Activated naive CD8-positive, alpha-beta T cell treated with anti-CD3 and anti-CD28 coated beads, Interleukin-2, amount 10 ng/mL, durations not matched to agents 7 days and 5 days (primary cell): ENCODE data around the gene FOXJ2. TPM values are rescaled to one million over a fixed set of nuclear protein-coding genes. Genes with fewer than 3 reads are reported as not detected.
"Not testable (repeated sequence)": the region's sequence is repeated elsewhere in the genome, so short reads cannot be mapped to it uniquely, and the experiment has no call there.

ENCODE experiments used
- ATAC-seq: fragments of 150-1000 bp; cut with Tn5 transposase; one replicate; pipeline ENCODE4 v1.10.0; 2021; ENCODE audit warnings: low read depth, moderate library complexity
- POLR2A ChIA-PET: fragments of 350-600 bp; sonication (Branson Sonifier 250); formaldehyde crosslinking; loops from one replicate; lab custom pipeline; 2021; ENCODE audit warnings: antibody characterized with exemption; lab: Charles Lee
- DNase-seq: peaks from one replicate; pipeline ENCODE4 v3.0.0; 2021
- H3K27ac Mint-ChIP-seq: one replicate; pipeline ENCODE4 v1.8.0; 2022; ENCODE audit warnings: mild to moderate bottlenecking, mixed read lengths
- H3K27me3 Mint-ChIP-seq: one replicate; pipeline ENCODE4 v1.8.0; 2022; ENCODE audit warnings: mild to moderate bottlenecking, moderate library complexity, mixed read lengths
- H3K36me3 Mint-ChIP-seq: one replicate; pipeline ENCODE4 v1.8.0; 2021; ENCODE audit warnings: mild to moderate bottlenecking, mixed read lengths
- H3K4me1 Mint-ChIP-seq: one replicate; pipeline ENCODE4 v1.8.0; 2021; ENCODE audit warnings: mixed read lengths
- H3K4me3 Mint-ChIP-seq: one replicate; pipeline ENCODE4 v1.8.0; 2022; ENCODE audit warnings: mild to moderate bottlenecking, moderate library complexity, mixed read lengths
- H3K9me3 Mint-ChIP-seq: one replicate; pipeline ENCODE4 v1.8.0; 2021; ENCODE audit warnings: mixed read lengths
- total RNA-seq, 2 experiments: library from RNA; stranded (reverse); gene quantifications; one replicate each; pipeline ENCODE4 v1.2.3, GENCODE V29; 2021

Gene FOXJ2
- total RNA-seq, 2 experiments from 2014 or later, result 26.4 to 26.9 TPM

DNA sequence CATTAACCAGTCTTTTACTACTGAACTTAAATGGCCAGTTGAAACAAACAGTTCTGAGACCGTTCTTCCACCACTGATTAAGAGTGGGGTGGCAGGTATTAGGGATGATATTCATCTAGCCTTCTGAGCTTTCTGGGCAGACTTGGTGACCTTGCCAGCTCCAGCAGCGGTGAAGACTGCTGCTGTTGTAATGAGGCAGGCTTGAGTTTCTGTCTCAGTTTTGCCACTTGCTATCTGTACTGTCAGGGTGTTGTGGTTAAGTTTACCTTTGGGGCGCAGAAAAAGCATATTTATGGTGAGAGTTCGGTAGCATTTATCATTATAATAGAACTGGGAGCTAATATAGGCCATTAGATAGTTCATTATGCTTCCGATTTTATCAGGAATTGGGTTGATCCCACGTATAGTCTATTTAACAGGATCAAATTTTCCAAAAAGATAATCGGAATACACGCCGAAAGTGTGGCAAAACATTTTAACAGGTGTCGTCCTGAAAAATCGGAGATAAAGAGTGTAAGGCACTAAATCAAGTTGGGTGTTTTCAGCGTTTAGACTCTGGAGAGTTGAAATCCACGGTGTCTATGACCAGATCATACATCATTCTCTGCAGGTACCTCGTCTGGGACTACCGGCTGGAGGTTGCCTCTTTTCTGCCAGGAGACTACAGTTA, 48.9 kb downstream of the FOXJ2 start:
- ATAC-seq, result no peak
- no peaks in the 10 kb centered on the region for H3K9me3 Mint-ChIP-seq
- peak overlapping the region; percentile 100 for H3K27ac Mint-ChIP-seq
- peak overlapping the region; percentile 96 for H3K4me3 Mint-ChIP-seq
- DNase-seq, result no peak
- POLR2A ChIA-PET, result interaction anchor here (0.8 kb wide), 1 partner anchor 15 kb away, joined by 6 read pairs; the partner anchor contains the start of gene C3AR1
- peaks cover 17% of the 10 kb centered on the region for H3K36me3 Mint-ChIP-seq
- no peaks in the 10 kb centered on the region for H3K27me3 Mint-ChIP-seq
- H3K4me1 Mint-ChIP-seq, result peaks cover 45% of the 10 kb centered on the region

GRCh38 chr12:8082808-8083100, 50.2 kb downstream of the FOXJ2 start:
- ATAC-seq (no peak), DNase-seq (no peak)
- Mint-ChIP-seq H3K36me3 (peaks cover 19% of the 10 kb centered on the region), H3K9me3 (no peaks in the 10 kb centered on the region), H3K27me3 (no peaks in the 10 kb centered on the region), H3K27ac (peak overlapping the region; percentile 100), H3K4me1 (peaks cover 48% of the 10 kb centered on the region), H3K4me3 (peak overlapping the region; percentile 96)
- POLR2A ChIA-PET, result interaction anchor here (0.6 to 1.4 kb wide), 6 partner anchors 11 to 113 kb away, joined by 3 to 4 read pairs (median 3); no protein-coding TSS in a partner anchor

DNA sequence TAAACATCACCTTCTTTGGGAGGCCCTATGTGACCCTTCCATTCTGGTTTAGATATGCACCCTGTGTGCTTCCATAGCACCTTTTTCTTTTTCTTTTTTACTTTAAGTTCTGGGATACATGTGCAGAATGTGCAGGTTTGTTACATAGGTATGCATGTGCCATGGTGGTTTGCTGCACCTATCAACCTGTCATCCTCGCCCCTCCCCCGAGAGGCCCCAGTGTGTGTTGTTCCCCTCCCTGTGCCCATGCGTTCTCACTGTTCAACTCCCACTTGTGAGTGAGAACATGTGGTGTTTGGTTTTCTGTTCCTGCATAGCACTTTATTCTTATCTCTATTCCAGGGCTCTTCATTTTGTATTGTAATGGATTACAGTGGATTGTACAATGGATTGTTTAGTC, 51.8 kb downstream of the FOXJ2 start:
- DNase-seq, POLR2A ChIA-PET, H3K9me3 Mint-ChIP-seq, ATAC-seq, H3K27me3 Mint-ChIP-seq: not testable (repeated sequence)
- H3K27ac Mint-ChIP-seq, result peak overlapping the region; percentile 100
- peaks cover 51% of the 10 kb centered on the region for H3K4me1 Mint-ChIP-seq
- H3K4me3 Mint-ChIP-seq, result peak overlapping the region; percentile 96
- peaks cover 19% of the 10 kb centered on the region for H3K36me3 Mint-ChIP-seq

GRCh38 chr12:8087666-8088065, 55.1 kb downstream of the FOXJ2 start:
- Mint-ChIP-seq H3K4me1 (peaks cover 40% of the 10 kb centered on the region), H3K27ac (peak overlapping the region; percentile 93), H3K4me3 (peak overlapping the region; percentile 81), H3K27me3 (no peaks in the 10 kb centered on the region), H3K9me3 (no peaks in the 10 kb centered on the region), H3K36me3 (peaks cover 25% of the 10 kb centered on the region)
- ATAC-seq (no peak), DNase-seq (no peak)
- POLR2A ChIA-PET, result interaction anchor here (1.2 to 1.9 kb wide), 4 partner anchors 10 to 152 kb away, joined by 3 to 8 read pairs (median 6); partner anchors contain the start of genes C3AR1 and SLC2A3

- peak overlapping the region; percentile 81 for H3K4me3 Mint-ChIP-seq
- ATAC-seq (peak; percentile 91), DNase-seq (peak; percentile 43)
- peaks cover 32% of the 10 kb centered on the region for H3K36me3 Mint-ChIP-seq
- H3K4me1 Mint-ChIP-seq, result peaks cover 37% of the 10 kb centered on the region
- H3K27me3 Mint-ChIP-seq, result no peaks in the 10 kb centered on the region
- H3K27ac Mint-ChIP-seq, result peak overlapping the region; percentile 93
- no peaks in the 10 kb centered on the region for H3K9me3 Mint-ChIP-seq
- POLR2A ChIA-PET, result interaction anchor here (1.0 to 1.9 kb wide), 4 partner anchors 11 to 153 kb away, joined by 3 to 8 read pairs (median 6); partner anchors contain the start of genes C3AR1 and SLC2A3
These were observed 56.1 kb downstream of the FOXJ2 start for GRCh38 chr12:8088574-8088973.

DNA sequence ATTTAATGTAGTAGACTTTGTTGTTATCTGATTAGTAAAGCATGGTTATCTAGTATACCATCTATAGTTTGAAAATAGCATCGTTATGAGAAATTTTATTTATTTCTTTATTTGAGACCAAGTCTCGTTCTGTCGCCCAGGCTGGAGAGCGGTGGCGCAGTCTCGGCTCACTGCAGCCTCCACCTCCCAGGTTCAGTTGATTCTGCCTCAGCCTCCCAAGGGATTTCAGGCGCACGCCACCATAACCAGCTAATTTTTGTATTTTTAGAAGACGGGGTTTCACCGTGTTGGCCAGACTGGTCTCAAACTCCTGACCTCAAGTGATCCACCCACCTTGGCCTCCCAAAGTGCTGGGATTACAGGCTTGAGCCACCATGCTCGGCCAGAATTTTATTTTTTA, 56.8 kb downstream of the FOXJ2 start:
- H3K4me3 Mint-ChIP-seq, result peak overlapping the region; percentile 81
- H3K4me1 Mint-ChIP-seq, result peaks cover 31% of the 10 kb centered on the region
- POLR2A ChIA-PET, result interaction anchor here (1.3 to 1.6 kb wide), 2 partner anchors 11 to 23 kb away, joined by 7 to 8 read pairs; partner anchors contain the start of gene C3AR1
- peak overlapping the region; percentile 93 for H3K27ac Mint-ChIP-seq
- not testable (repeated sequence) for DNase-seq, H3K27me3 Mint-ChIP-seq, ATAC-seq, H3K9me3 Mint-ChIP-seq
- H3K36me3 Mint-ChIP-seq, result peaks cover 28% of the 10 kb centered on the region

- Mint-ChIP-seq H3K36me3 (peaks cover 27% of the 10 kb centered on the region), H3K4me3 (no peak overlapping the region), H3K27ac (no peak overlapping the region), H3K27me3 (no peaks in the 10 kb centered on the region), H3K4me1 (peaks cover 27% of the 10 kb centered on the region), H3K9me3 (no peaks in the 10 kb centered on the region)
- no peak for DNase-seq
- ATAC-seq, result no peak
- POLR2A ChIA-PET, result no interaction called here
These were observed 57.2 kb downstream of the FOXJ2 start for GRCh38 chr12:8089716-8090115.

DNA sequence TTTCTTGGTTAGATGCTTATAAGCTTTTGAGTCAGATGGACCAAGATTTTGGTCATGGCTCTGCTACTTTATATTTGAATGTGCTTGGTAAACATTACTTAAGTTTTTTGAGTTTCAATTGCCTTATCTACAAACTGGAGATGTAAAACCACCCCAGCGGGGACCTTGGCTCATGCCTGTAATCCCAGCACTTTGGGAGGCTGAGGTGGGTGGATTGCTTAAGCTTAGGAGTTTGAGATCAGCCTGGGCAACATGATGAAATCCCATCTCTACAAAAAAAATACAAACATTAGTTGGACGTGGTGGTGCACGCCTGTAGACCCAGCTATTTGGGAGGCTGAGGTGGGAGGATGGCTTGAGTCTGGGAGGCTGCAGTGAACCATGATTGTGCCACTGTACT, 60.8 kb downstream of the FOXJ2 start:
- Mint-ChIP-seq H3K27ac (no peak overlapping the region), H3K27me3 (no peaks in the 10 kb centered on the region), H3K4me1 (peaks cover 20% of the 10 kb centered on the region), H3K9me3 (no peaks in the 10 kb centered on the region), H3K4me3 (no peak overlapping the region), H3K36me3 (peaks cover 40% of the 10 kb centered on the region)
- ATAC-seq (no peak), DNase-seq (no peak)
- POLR2A ChIA-PET, result interaction anchor here (0.7 kb wide), 1 partner anchor 11 kb away, joined by 4 read pairs; no protein-coding TSS in a partner anchor

- Mint-ChIP-seq H3K4me3 (no peak overlapping the region), H3K27me3 (no peaks in the 10 kb centered on the region), H3K4me1 (peaks cover 14% of the 10 kb centered on the region), H3K9me3 (no peaks in the 10 kb centered on the region), H3K36me3 (peaks cover 50% of the 10 kb centered on the region), H3K27ac (no peak overlapping the region)
- POLR2A ChIA-PET, result no interaction called here
- DNase-seq (no peak), ATAC-seq (no peak)
These were observed 63.9 kb downstream of the FOXJ2 start for GRCh38 chr12:8096281-8096915.

DNA sequence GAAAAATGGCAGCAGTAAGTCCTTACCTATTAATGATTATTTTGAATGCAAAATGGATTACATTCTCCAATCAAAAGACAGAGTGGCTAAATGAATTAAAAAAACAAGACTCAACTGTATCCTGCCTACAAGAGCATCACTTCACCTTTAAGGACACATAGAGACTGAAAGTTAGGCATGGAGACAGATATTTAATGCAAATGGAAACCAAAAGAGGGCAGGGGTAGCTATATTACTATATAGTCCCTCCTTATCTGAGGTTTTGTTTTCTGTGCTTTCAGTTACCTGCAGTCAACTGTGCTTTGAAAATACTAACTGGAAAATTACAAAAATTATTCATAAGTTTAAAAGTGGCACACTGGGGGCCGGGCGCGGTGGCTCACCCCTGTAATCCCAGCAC, 66.7 kb downstream of the FOXJ2 start:
- POLR2A ChIA-PET, result no interaction called here

More for the DNA sequence above, 66.7 kb downstream of the FOXJ2 start:
- ATAC-seq, result no peak
- H3K27ac Mint-ChIP-seq, result peak overlapping the region; percentile 52
- no peaks in the 10 kb centered on the region for H3K9me3 Mint-ChIP-seq
- H3K27me3 Mint-ChIP-seq, result no peaks in the 10 kb centered on the region
- no peak overlapping the region for H3K4me3 Mint-ChIP-seq
- peaks cover 32% of the 10 kb centered on the region for H3K36me3 Mint-ChIP-seq
- no peak for DNase-seq
- H3K4me1 Mint-ChIP-seq, result peaks cover 8% of the 10 kb centered on the region

Other genes with a start within 250 kb of the FOXJ2 start
- not detected for gene NANOG, start 243.3 kb upstream of the FOXJ2 start, total RNA-seq
- gene SLC2A14, start 159.8 kb upstream of the FOXJ2 start, total RNA-seq, result under 1 TPM in 1 of 2 experiments, not detected in 1; 0.11 TPM
- 100 to 1,000 TPM; 219 to 224 TPM for gene SLC2A3, start 96.5 kb upstream of the FOXJ2 start, total RNA-seq
- 1 to 10 TPM; 7.8 to 8.2 TPM for gene C3AR1, start 33.6 kb downstream of the FOXJ2 start, total RNA-seq
- gene NECAP1, start 49.6 kb downstream of the FOXJ2 start, total RNA-seq, result 10 to 100 TPM; 41.1 to 47.4 TPM
- gene CLEC4A, start 90.9 kb downstream of the FOXJ2 start, total RNA-seq, result under 1 TPM; 0.74 to 0.83 TPM
- not detected for gene ZNF705A, start 124.3 kb downstream of the FOXJ2 start, total RNA-seq
- under 1 TPM in 1 of 2 experiments, not detected in 1; 0.11 TPM for gene FAM90A1, start 194.9 kb downstream of the FOXJ2 start, total RNA-seq